Skin of body (tissue), 2 donors: ENCODE results near the gene FANCF. TPM values are rescaled to one million over a fixed set of nuclear protein-coding genes. Genes with fewer than 3 reads are reported as not detected.
"Not testable (repeated sequence)": the region's sequence is repeated elsewhere in the genome, so short reads cannot be mapped to it uniquely, and the experiment has no call there.

Experiments used
- DNase-seq: peaks from one replicate; lab custom pipeline; 2025; lab: John Stamatoyannopoulos, UW
- total RNA-seq: library from RNA; depleted of rRNA; stranded (reverse); fragments of >200 nt; gene quantifications from one replicate; pipeline ENCODE4 v1.2.3, GENCODE V29; 2014

Gene FANCF
- 11.4 TPM for total RNA-seq

GRCh38 chr11:22625448-22626287 is at the start of gene FANCF:
Gene FANCF (minus strand): TSS chr11:22625823. CDS start chr11:22625810, 13 bp downstream.
- peak; percentile 99 for DNase-seq

- no peak for DNase-seq
Measured at GRCh38 chr11:22674470-22675439, 49.1 kb upstream of the FANCF start.

- no peak for DNase-seq
Measured at GRCh38 chr11:22671751-22672150, 46.1 kb upstream of the FANCF start.

GRCh38 chr11:22670830-22671229 is 45.2 kb upstream of the FANCF start:
- DNase-seq, result no peak

GRCh38 chr11:22669368-22669767 is 43.7 kb upstream of the FANCF start:
- DNase-seq, result no peak

GRCh38 chr11:22668005-22668796 is 42.6 kb upstream of the FANCF start:
- DNase-seq, result no peak

GRCh38 chr11:22666688-22667439 is 41.2 kb upstream of the FANCF start:
- no peak for DNase-seq

GRCh38 chr11:22666325-22666687 is 40.7 kb upstream of the FANCF start, which contains the start of gene GAS2:
Gene GAS2 (plus strand): TSS chr11:22666611. CDS start chr11:22674870, 8,259 bp downstream.
- DNase-seq, result no peak

- DNase-seq, result no peak
Measured at GRCh38 chr11:22659783-22660182, 34.2 kb upstream of the FANCF start.

- no peak for DNase-seq
Measured at GRCh38 chr11:22657101-22657694, 31.6 kb upstream of the FANCF start.

- DNase-seq, result no peak
Measured at GRCh38 chr11:22656130-22656529, 30.5 kb upstream of the FANCF start.

- not testable (repeated sequence) for DNase-seq
Measured at GRCh38 chr11:22652346-22652745, 26.7 kb upstream of the FANCF start.

- DNase-seq, result no peak
Measured at GRCh38 chr11:22641559-22641958, 15.9 kb upstream of the FANCF start.

GRCh38 chr11:22640862-22641261 is 15.2 kb upstream of the FANCF start:
- DNase-seq, result no peak

GRCh38 chr11:22635689-22636088 is 10.1 kb upstream of the FANCF start:
- no peak for DNase-seq

GRCh38 chr11:22634897-22635629 is 9.4 kb upstream of the FANCF start:
- no peak for DNase-seq

GRCh38 chr11:22633354-22633902 is 7.8 kb upstream of the FANCF start:
- DNase-seq, result no peak

GRCh38 chr11:22627421-22627820 is 1.8 kb upstream of the FANCF start:
- DNase-seq, result no peak

- DNase-seq, result no peak
Measured at GRCh38 chr11:22626573-22627239, 1.1 kb upstream of the FANCF start.
